SU-DHL-6 (cell line): Measurements from ENCODE around the gene C1QL4.

Experiments
- EZH2phosphoT487 ChIP-seq: fragments of 200-600 bp; sonication (generic), shearing (Covaris generic); conservative IDR thresholded peaks from 2 replicates; pipeline ENCODE4 v1.6.1; 2018; ENCODE audit warnings: mild to moderate bottlenecking, antibody characterized with exemption, low read length, moderate library complexity, mixed read lengths
- TF ChIP-seq, protein P1 (sequence below): fragments of 200-600 bp; sonication (generic); IDR thresholded peaks from one replicate; pipeline ENCODE4 v1.5.1; 2017; ENCODE audit warnings: antibody characterized with exemption, mild to moderate bottlenecking, low read length, moderate library complexity; ENCODE audit not compliant: insufficient read depth, poor library complexity, severe bottlenecking

DNA sequence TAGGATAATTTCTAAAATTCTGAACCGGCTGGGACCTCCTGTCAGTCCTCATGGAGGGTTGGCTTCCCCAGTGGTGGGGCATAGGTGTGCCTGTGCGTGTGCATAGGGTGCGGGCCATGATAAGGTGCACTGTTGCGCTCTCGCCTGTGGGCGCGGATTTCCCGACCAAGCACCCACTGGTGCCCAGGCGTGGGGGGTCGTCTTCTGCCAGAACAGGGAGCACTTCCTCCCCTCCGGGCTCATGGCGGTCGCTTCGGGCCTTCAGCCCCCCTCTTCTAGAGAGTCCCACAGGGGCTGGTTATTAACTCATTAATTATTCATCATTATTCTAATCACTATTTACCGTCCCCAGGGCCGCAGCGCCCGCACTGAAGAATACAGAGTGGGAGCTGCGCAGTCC, 2.8 kb downstream of the C1QL4 start:
- TF ChIP-seq, protein P1, sequence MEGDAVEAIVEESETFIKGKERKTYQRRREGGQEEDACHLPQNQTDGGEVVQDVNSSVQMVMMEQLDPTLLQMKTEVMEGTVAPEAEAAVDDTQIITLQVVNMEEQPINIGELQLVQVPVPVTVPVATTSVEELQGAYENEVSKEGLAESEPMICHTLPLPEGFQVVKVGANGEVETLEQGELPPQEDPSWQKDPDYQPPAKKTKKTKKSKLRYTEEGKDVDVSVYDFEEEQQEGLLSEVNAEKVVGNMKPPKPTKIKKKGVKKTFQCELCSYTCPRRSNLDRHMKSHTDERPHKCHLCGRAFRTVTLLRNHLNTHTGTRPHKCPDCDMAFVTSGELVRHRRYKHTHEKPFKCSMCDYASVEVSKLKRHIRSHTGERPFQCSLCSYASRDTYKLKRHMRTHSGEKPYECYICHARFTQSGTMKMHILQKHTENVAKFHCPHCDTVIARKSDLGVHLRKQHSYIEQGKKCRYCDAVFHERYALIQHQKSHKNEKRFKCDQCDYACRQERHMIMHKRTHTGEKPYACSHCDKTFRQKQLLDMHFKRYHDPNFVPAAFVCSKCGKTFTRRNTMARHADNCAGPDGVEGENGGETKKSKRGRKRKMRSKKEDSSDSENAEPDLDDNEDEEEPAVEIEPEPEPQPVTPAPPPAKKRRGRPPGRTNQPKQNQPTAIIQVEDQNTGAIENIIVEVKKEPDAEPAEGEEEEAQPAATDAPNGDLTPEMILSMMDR = no peak
- no peak for TF ChIP-seq EZH2phosphoT487
